Measurements from ENCODE around the gene ZNF593. TPM values are rescaled to one million over a fixed set of nuclear protein-coding genes. Genes with fewer than 3 reads are reported as not detected.

The ZNF593 gene
- total RNA-seq, 3 donors from 2014 or later (not counting 1 experiment from before 2014, with no cell fraction given), result 8.6 to 17.8 (median 15.6) TPM

DNA sequence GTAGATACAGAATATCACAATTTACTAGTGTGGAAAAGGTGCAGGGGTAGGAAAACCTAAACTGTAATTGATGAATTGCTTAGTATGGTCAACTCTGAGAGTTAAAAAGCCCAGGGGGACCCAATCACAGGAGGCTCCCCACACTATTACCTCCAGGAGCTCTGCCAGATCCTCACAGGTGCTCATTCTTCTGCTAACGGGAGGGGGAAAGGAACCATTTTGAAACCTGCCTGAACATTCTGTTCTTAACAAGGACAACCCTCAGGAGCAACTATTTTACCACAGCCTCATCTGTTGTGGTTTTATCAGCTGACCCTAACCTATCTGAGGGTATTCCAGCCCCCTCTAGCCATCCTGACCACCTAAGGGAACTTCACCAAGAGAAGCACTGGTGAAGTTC lies 39.0 kb upstream of the ZNF593 start:
- H3K4me3 ChIP-seq (ENCODE audit: low read length), result no peak overlapping the region
- H3K4me1 ChIP-seq (ENCODE audit: control insufficient read depth, insufficient read depth, low read length), result peaks cover 15% of the 10 kb centered on the region
- H3K9me3 ChIP-seq (ENCODE audit: control insufficient read depth, insufficient read depth, low read length), result no peaks in the 10 kb centered on the region
- 56% methylated on average over 1 of the region's 1 CpG for WGBS (ENCODE audit: insufficient coverage)
- peaks cover 34% of the 10 kb centered on the region for H3K27me3 ChIP-seq (ENCODE audit: control insufficient read depth, insufficient read depth, low read length)
- no peak overlapping the region for H3K27ac Mint-ChIP-seq
- H3K9me3 Mint-ChIP-seq, result no peaks in the 10 kb centered on the region
- intact Hi-C loops (cut with micrococcal nuclease), result no loop called here
- peaks cover 21 to 22% of the 10 kb centered on the region in 2 donors for H3K4me1 Mint-ChIP-seq
- H3K27ac ChIP-seq (ENCODE audit: low read length), result no peak overlapping the region
- DNase-seq (no peak), ATAC-seq (no peak)
- TF ChIP-seq, protein P1, sequence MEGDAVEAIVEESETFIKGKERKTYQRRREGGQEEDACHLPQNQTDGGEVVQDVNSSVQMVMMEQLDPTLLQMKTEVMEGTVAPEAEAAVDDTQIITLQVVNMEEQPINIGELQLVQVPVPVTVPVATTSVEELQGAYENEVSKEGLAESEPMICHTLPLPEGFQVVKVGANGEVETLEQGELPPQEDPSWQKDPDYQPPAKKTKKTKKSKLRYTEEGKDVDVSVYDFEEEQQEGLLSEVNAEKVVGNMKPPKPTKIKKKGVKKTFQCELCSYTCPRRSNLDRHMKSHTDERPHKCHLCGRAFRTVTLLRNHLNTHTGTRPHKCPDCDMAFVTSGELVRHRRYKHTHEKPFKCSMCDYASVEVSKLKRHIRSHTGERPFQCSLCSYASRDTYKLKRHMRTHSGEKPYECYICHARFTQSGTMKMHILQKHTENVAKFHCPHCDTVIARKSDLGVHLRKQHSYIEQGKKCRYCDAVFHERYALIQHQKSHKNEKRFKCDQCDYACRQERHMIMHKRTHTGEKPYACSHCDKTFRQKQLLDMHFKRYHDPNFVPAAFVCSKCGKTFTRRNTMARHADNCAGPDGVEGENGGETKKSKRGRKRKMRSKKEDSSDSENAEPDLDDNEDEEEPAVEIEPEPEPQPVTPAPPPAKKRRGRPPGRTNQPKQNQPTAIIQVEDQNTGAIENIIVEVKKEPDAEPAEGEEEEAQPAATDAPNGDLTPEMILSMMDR (IDR thresholded peaks at IDR 0.05), result no peak
- no peak overlapping the region for H3K4me3 Mint-ChIP-seq
- peaks cover 47 to 83% of the 10 kb centered on the region in 2 donors for H3K27me3 Mint-ChIP-seq (ENCODE audit: low read depth in 2 of 2)
- H3K36me3 ChIP-seq (ENCODE audit: control insufficient read depth, insufficient read depth, low read length), result no peaks in the 10 kb centered on the region
- no peaks in the 10 kb centered on the region for H3K36me3 Mint-ChIP-seq

DNA sequence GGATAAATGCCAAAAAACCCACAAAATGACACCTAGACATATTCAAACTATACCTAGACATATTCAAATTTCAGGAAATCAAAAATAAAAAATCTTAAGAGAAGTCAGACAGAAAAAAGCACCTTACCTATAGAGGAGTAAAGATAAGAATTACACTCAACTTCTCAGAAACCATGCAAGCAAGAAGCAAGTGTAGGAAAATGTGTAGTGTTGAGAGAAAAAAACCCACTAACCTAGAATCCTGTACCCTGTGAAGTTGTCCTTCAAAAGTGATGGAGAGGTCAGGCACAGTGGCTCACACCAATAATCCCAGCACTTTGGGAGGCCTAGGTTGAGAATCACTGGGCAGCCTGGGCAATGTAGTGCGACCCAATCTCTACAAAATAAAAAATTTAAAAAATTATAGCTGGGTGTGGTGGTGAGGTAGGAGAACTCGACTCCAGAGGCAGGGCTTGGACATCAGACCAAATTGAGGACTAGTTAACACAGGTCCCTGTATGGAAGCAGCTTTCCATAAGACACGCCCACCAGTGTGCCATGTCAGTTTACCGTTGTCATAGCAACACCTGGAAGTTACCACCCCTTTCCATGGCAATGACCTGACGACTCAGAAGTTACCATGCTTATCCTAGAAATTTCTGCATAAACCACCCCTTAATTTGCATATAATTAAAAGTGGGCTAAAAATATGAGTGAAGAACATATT lies 37.4 kb upstream of the ZNF593 start:
- no peak overlapping the region for H3K4me3 Mint-ChIP-seq
- Histone ChIP-seq H3K27ac (ENCODE audit: low read length) (no peak overlapping the region), H3K36me3 (ENCODE audit: control insufficient read depth, insufficient read depth, low read length) (no peaks in the 10 kb centered on the region), H3K4me1 (ENCODE audit: control insufficient read depth, insufficient read depth, low read length) (peaks cover 7% of the 10 kb centered on the region), H3K27me3 (ENCODE audit: control insufficient read depth, insufficient read depth, low read length) (peaks cover 34% of the 10 kb centered on the region), H3K9me3 (ENCODE audit: control insufficient read depth, insufficient read depth, low read length) (no peaks in the 10 kb centered on the region), H3K4me3 (ENCODE audit: low read length) (no peak overlapping the region)
- H3K36me3 Mint-ChIP-seq, result no peaks in the 10 kb centered on the region
- H3K27me3 Mint-ChIP-seq (ENCODE audit: low read depth in 2 of 2), result peaks cover 43 to 75% of the 10 kb centered on the region in 2 donors
- ATAC-seq (no peak), DNase-seq (no peak)
- intact Hi-C loops (cut with micrococcal nuclease), result no loop called here
- H3K27ac Mint-ChIP-seq, result no peak overlapping the region
- TF ChIP-seq, protein P1 (IDR thresholded peaks at IDR 0.05), result no peak
- 94% methylated on average over 3 of the region's 5 CpGs for WGBS (ENCODE audit: insufficient coverage)
- peaks cover 8 to 9% of the 10 kb centered on the region in 2 donors for H3K4me1 Mint-ChIP-seq
- no peaks in the 10 kb centered on the region for H3K9me3 Mint-ChIP-seq

DNA sequence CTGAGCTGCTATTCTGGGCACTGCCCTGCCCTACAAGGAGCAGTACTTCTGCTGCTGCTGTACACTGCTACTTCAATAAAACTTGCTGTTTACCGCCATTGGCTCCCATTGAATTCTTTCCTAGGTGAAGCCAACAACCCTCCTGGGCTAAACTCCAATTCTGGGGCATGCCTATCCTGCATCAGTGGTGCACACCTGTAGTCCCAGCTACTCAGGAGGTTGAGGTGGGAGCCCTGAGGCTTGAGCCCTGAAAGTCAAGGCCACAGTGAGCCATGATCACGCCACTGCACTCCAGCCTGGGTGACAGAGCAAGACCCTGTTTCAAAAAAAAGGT lies 36.9 kb upstream of the ZNF593 start:
- H3K9me3 Mint-ChIP-seq, result no peaks in the 10 kb centered on the region
- H3K9me3 ChIP-seq (ENCODE audit: control insufficient read depth, insufficient read depth, low read length), result no peaks in the 10 kb centered on the region
- no peak overlapping the region for H3K27ac ChIP-seq (ENCODE audit: low read length)
- DNase-seq (no peak), ATAC-seq (no peak)
- TF ChIP-seq, protein P1 (IDR thresholded peaks at IDR 0.05), result no peak
- H3K36me3 ChIP-seq (ENCODE audit: control insufficient read depth, insufficient read depth, low read length), result no peaks in the 10 kb centered on the region
- peaks cover 30% of the 10 kb centered on the region for H3K27me3 ChIP-seq (ENCODE audit: control insufficient read depth, insufficient read depth, low read length)
- intact Hi-C loops (cut with micrococcal nuclease), result no loop called here
- H3K4me3 ChIP-seq (ENCODE audit: low read length), result no peak overlapping the region
- no peak overlapping the region for H3K4me3 Mint-ChIP-seq
- WGBS (ENCODE audit: insufficient coverage), result 91% methylated on average over 2 of the region's 2 CpGs
- H3K4me1 ChIP-seq (ENCODE audit: control insufficient read depth, insufficient read depth, low read length), result peaks cover 2% of the 10 kb centered on the region
- H3K36me3 Mint-ChIP-seq, result no peaks in the 10 kb centered on the region
- no peak overlapping the region for H3K27ac Mint-ChIP-seq
- peaks cover 3 to 4% of the 10 kb centered on the region in 2 donors for H3K4me1 Mint-ChIP-seq
- H3K27me3 Mint-ChIP-seq (ENCODE audit: low read depth in 2 of 2), result peaks cover 39 to 70% of the 10 kb centered on the region in 2 donors

DNA sequence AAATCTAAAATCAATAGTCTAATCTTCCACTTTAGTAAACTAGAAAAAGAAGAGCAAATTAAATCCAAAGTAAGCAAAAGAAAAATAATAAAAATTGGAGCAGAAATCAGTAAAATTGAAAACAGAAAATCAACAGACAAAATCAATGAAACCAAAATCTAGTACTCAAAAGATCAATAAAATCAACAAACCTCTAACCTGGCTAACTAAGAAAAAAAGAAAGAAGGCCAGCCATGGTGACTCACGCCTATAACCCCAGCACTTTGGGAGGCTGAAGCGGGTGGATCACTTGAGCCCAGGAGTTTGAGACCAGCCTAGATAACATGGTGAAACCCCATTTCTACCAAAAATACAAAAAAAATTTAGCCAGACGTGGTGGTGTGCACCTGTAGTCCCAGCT lies 35.2 kb upstream of the ZNF593 start:
- Mint-ChIP-seq H3K4me3 (no peak overlapping the region), H3K9me3 (no peaks in the 10 kb centered on the region), H3K27ac (no peak overlapping the region), H3K36me3 (no peaks in the 10 kb centered on the region), H3K27me3 (ENCODE audit: low read depth in 2 of 2) (peaks cover 27 to 54% of the 10 kb centered on the region in 2 donors), H3K4me1 (no peaks in the 10 kb centered on the region)
- Histone ChIP-seq H3K36me3 (ENCODE audit: control insufficient read depth, insufficient read depth, low read length) (no peaks in the 10 kb centered on the region), H3K9me3 (ENCODE audit: control insufficient read depth, insufficient read depth, low read length) (no peaks in the 10 kb centered on the region), H3K4me3 (ENCODE audit: low read length) (no peak overlapping the region), H3K27me3 (ENCODE audit: control insufficient read depth, insufficient read depth, low read length) (peaks cover 15% of the 10 kb centered on the region), H3K4me1 (ENCODE audit: control insufficient read depth, insufficient read depth, low read length) (no peaks in the 10 kb centered on the region), H3K27ac (ENCODE audit: low read length) (no peak overlapping the region)
- TF ChIP-seq, protein P1 (IDR thresholded peaks at IDR 0.05), result no peak
- intact Hi-C loops (cut with micrococcal nuclease), result no loop called here
- 100% methylated on average over 2 of the region's 3 CpGs for WGBS (ENCODE audit: insufficient coverage)
- ATAC-seq (no peak), DNase-seq (no peak)

All from natural killer cell (primary cell).